Measurements from ENCODE around the gene MYO7B. TPM values are rescaled to one million over a fixed set of nuclear protein-coding genes. Genes with fewer than 3 reads are reported as not detected.

Gene MYO7B
- total and polyA plus RNA-seq, 5 donors from 2014 or later, result 0.12 TPM; not detected in 4

DNA sequence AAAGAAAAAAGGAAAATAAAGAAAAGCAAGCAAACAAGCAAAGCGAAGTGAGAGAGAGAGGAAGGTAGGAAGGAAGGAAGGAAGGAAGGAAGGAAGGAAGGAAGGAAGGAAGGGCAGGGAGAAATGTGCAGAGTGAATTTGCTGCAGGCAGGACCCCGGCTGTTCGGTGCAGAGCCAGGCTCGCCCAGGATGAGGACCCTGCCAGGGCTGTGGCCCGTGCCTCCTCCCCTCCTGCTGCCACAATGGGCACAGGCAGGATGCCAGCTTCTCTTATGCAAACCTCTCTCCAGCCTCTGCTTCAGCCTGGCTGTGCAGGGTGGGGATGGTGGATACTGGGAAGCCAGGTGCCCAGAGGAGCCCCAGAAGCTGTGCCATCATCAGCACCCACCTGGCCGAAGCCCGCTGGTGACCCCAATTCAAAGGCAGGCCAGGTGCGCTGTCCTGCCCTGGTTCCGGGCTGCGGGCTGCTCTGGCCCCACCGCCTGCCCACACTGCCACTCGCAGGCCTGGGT is 113.7 kb downstream of the MYO7B start:
- peak overlapping the region in 2 of 3 donors; percentile 52 to 82 for H3K27ac Mint-ChIP-seq
- H3K9me3 Mint-ChIP-seq, result no peaks in the 10 kb centered on the region
- peak overlapping the region; percentile 33 for H3K27ac ChIP-seq (ENCODE audit: insufficient read depth, low read length, poor library complexity, severe bottlenecking)

GRCh38 chr2:127649684-127650040 is 114.2 kb downstream of the MYO7B start:
- Histone ChIP-seq H3K36me3 (ENCODE audit: control insufficient read depth, insufficient read depth, low read length) (no peaks in the 10 kb centered on the region), H3K4me1 (ENCODE audit: control insufficient read depth, insufficient read depth, low read length, poor library complexity, severe bottlenecking) (peaks cover 10% of the 10 kb centered on the region), H3K27ac (ENCODE audit: insufficient read depth, low read length, poor library complexity, severe bottlenecking) (peak overlapping the region; percentile 33), H3K4me3 (ENCODE audit: low read depth, low read length) (no peak overlapping the region), H3K27me3 (ENCODE audit: control insufficient read depth, insufficient read depth, low read length) (no peaks in the 10 kb centered on the region), H3K9me3 (ENCODE audit: control insufficient read depth in 2 of 2, low read length in 2 of 2) (no peaks in the 10 kb centered on the region)
- H3K9me3 Mint-ChIP-seq, result no peaks in the 10 kb centered on the region
- peaks cover 0 to 33% (median 13%) of the 10 kb centered on the region in 4 donors for H3K4me1 Mint-ChIP-seq
- DNase-seq, result peak; percentile 71 to 80 (median 78)
- H3K27me3 Mint-ChIP-seq, result peaks cover 12% of the 10 kb centered on the region
- peak overlapping the region in 2 of 3 donors; percentile 82 to 89 for H3K27ac Mint-ChIP-seq
- ATAC-seq (ENCODE audit: low read depth in 2 of 2), result peak; percentile 67
- no peaks in the 10 kb centered on the region for H3K36me3 Mint-ChIP-seq
- H3K4me3 Mint-ChIP-seq, result peak overlapping the region in 3 of 4 donors; percentile 23 to 72 (median 52)

More for the DNA sequence above, 113.7 kb downstream of the MYO7B start:
- DNase-seq (no peak), ATAC-seq (ENCODE audit: low read depth in 2 of 2) (peak in 1 of 2 donors; percentile 39)
- no peaks in the 10 kb centered on the region for H3K36me3 ChIP-seq (ENCODE audit: control insufficient read depth, insufficient read depth, low read length)
- Mint-ChIP-seq H3K4me3 (no peak overlapping the region), H3K4me1 (peaks cover 0 to 35% (median 14%) of the 10 kb centered on the region in 4 donors), H3K27me3 (peaks cover 12% of the 10 kb centered on the region), H3K36me3 (no peaks in the 10 kb centered on the region)
- H3K4me1 ChIP-seq (ENCODE audit: control insufficient read depth, insufficient read depth, low read length, poor library complexity, severe bottlenecking), result peaks cover 10% of the 10 kb centered on the region
- H3K4me3 ChIP-seq (ENCODE audit: low read depth, low read length), result no peak overlapping the region
- no peaks in the 10 kb centered on the region for H3K27me3 ChIP-seq (ENCODE audit: control insufficient read depth, insufficient read depth, low read length)
- H3K9me3 ChIP-seq (ENCODE audit: control insufficient read depth in 2 of 2, low read length in 2 of 2), result no peaks in the 10 kb centered on the region

- no peak for ATAC-seq (ENCODE audit: low read depth in 2 of 2)
- peaks cover 0 to 2% (median 0%) of the 10 kb centered on the region in 7 donors for H3K9me3 Mint-ChIP-seq
Observed at GRCh38 chr2:127650041-127650784, 114.7 kb downstream of the MYO7B start.

DNA sequence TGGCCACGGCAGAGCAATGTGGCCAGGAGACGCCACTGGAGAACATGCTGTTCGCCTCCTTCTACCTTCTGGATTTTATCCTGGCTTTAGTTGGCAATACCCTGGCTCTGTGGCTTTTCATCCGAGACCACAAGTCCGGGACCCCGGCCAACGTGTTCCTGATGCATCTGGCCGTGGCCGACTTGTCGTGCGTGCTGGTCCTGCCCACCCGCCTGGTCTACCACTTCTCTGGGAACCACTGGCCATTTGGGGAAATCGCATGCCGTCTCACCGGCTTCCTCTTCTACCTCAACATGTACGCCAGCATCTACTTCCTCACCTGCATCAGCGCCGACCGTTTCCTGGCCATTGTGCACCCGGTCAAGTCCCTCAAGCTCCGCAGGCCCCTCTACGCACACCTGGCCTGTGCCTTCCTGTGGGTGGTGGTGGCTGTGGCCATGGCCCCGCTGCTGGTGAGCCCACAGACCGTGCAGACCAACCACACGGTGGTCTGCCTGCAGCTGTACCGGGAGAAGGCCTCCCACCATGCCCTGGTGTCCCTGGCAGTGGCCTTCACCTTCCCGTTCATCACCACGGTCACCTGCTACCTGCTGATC is 115.4 kb downstream of the MYO7B start:
- Histone ChIP-seq H3K36me3 (ENCODE audit: control insufficient read depth, insufficient read depth, low read length) (no peaks in the 10 kb centered on the region), H3K4me1 (ENCODE audit: control insufficient read depth, insufficient read depth, low read length, poor library complexity, severe bottlenecking) (peaks cover 10% of the 10 kb centered on the region), H3K27ac (ENCODE audit: insufficient read depth, low read length, poor library complexity, severe bottlenecking) (no peak overlapping the region), H3K27me3 (ENCODE audit: control insufficient read depth, insufficient read depth, low read length) (no peaks in the 10 kb centered on the region), H3K9me3 (ENCODE audit: control insufficient read depth in 2 of 2, low read length in 2 of 2) (no peaks in the 10 kb centered on the region), H3K4me3 (ENCODE audit: low read depth, low read length) (no peak overlapping the region)
- Mint-ChIP-seq H3K27ac (peak overlapping the region in 1 of 3 donors; percentile 80), H3K9me3 (peaks cover 0 to 2% (median 0%) of the 10 kb centered on the region in 7 donors), H3K27me3 (peaks cover 12% of the 10 kb centered on the region), H3K36me3 (no peaks in the 10 kb centered on the region), H3K4me1 (peaks cover 0 to 30% (median 10%) of the 10 kb centered on the region in 4 donors), H3K4me3 (no peak overlapping the region)
- no peak for ATAC-seq (ENCODE audit: low read depth in 2 of 2)
- DNase-seq, result no peak

More at GRCh38 chr2:127650041-127650784, 114.7 kb downstream of the MYO7B start:
- peaks cover 10% of the 10 kb centered on the region for H3K4me1 ChIP-seq (ENCODE audit: control insufficient read depth, insufficient read depth, low read length, poor library complexity, severe bottlenecking)
- peaks cover 12% of the 10 kb centered on the region for H3K27me3 Mint-ChIP-seq
- H3K4me1 Mint-ChIP-seq, result peaks cover 0 to 30% (median 10%) of the 10 kb centered on the region in 4 donors
- H3K27ac Mint-ChIP-seq, result peak overlapping the region in 1 of 3 donors; percentile 82
- no peak overlapping the region for H3K4me3 ChIP-seq (ENCODE audit: low read depth, low read length)
- H3K27ac ChIP-seq (ENCODE audit: insufficient read depth, low read length, poor library complexity, severe bottlenecking), result no peak overlapping the region
- H3K27me3 ChIP-seq (ENCODE audit: control insufficient read depth, insufficient read depth, low read length), result no peaks in the 10 kb centered on the region
- H3K36me3 ChIP-seq (ENCODE audit: control insufficient read depth, insufficient read depth, low read length), result no peaks in the 10 kb centered on the region
- no peaks in the 10 kb centered on the region for H3K36me3 Mint-ChIP-seq
- H3K9me3 ChIP-seq (ENCODE audit: control insufficient read depth in 2 of 2, low read length in 2 of 2), result no peaks in the 10 kb centered on the region
- H3K4me3 Mint-ChIP-seq, result peak overlapping the region in 1 of 4 donors; percentile 23
- DNase-seq, result no peak

DNA sequence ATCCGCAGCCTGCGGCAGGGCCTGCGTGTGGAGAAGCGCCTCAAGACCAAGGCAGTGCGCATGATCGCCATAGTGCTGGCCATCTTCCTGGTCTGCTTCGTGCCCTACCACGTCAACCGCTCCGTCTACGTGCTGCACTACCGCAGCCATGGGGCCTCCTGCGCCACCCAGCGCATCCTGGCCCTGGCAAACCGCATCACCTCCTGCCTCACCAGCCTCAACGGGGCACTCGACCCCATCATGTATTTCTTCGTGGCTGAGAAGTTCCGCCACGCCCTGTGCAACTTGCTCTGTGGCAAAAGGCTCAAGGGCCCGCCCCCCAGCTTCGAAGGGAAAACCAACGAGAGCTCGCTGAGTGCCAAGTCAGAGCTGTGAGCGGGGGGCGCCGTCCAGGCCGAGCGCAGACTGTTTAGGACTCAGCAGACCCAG is 115.9 kb downstream of the MYO7B start:
- Mint-ChIP-seq H3K4me3 (no peak overlapping the region), H3K9me3 (peaks cover 0 to 2% (median 0%) of the 10 kb centered on the region in 7 donors), H3K27ac (no peak overlapping the region), H3K27me3 (peaks cover 12% of the 10 kb centered on the region), H3K36me3 (no peaks in the 10 kb centered on the region), H3K4me1 (peaks cover 0 to 30% (median 10%) of the 10 kb centered on the region in 4 donors)
- Histone ChIP-seq H3K27ac (ENCODE audit: insufficient read depth, low read length, poor library complexity, severe bottlenecking) (no peak overlapping the region), H3K4me3 (ENCODE audit: low read depth, low read length) (no peak overlapping the region), H3K36me3 (ENCODE audit: control insufficient read depth, insufficient read depth, low read length) (no peaks in the 10 kb centered on the region), H3K9me3 (ENCODE audit: control insufficient read depth in 2 of 2, low read length in 2 of 2) (no peaks in the 10 kb centered on the region), H3K27me3 (ENCODE audit: control insufficient read depth, insufficient read depth, low read length) (no peaks in the 10 kb centered on the region), H3K4me1 (ENCODE audit: control insufficient read depth, insufficient read depth, low read length, poor library complexity, severe bottlenecking) (peaks cover 10% of the 10 kb centered on the region)
- DNase-seq (no peak), ATAC-seq (ENCODE audit: low read depth in 2 of 2) (no peak)

GRCh38 chr2:127651971-127652550 is 116.6 kb downstream of the MYO7B start:
- Histone ChIP-seq H3K27me3 (ENCODE audit: control insufficient read depth, insufficient read depth, low read length) (no peaks in the 10 kb centered on the region), H3K9me3 (ENCODE audit: control insufficient read depth in 2 of 2, low read length in 2 of 2) (no peaks in the 10 kb centered on the region), H3K27ac (ENCODE audit: insufficient read depth, low read length, poor library complexity, severe bottlenecking) (no peak overlapping the region), H3K4me3 (ENCODE audit: low read depth, low read length) (no peak overlapping the region), H3K36me3 (ENCODE audit: control insufficient read depth, insufficient read depth, low read length) (no peaks in the 10 kb centered on the region), H3K4me1 (ENCODE audit: control insufficient read depth, insufficient read depth, low read length, poor library complexity, severe bottlenecking) (peaks cover 10% of the 10 kb centered on the region)
- ATAC-seq (ENCODE audit: low read depth in 2 of 2), result no peak
- H3K36me3 Mint-ChIP-seq, result no peaks in the 10 kb centered on the region
- peaks cover 12% of the 10 kb centered on the region for H3K27me3 Mint-ChIP-seq
- no peak for DNase-seq
- H3K4me1 Mint-ChIP-seq, result peaks cover 0 to 24% (median 10%) of the 10 kb centered on the region in 4 donors
- H3K4me3 Mint-ChIP-seq, result no peak overlapping the region
- peaks cover 0 to 2% (median 0%) of the 10 kb centered on the region in 7 donors for H3K9me3 Mint-ChIP-seq
- peak overlapping the region in 1 of 3 donors; percentile 53 for H3K27ac Mint-ChIP-seq

GRCh38 chr2:127652786-127653357 is 117.4 kb downstream of the MYO7B start:
- Histone ChIP-seq H3K27ac (ENCODE audit: insufficient read depth, low read length, poor library complexity, severe bottlenecking) (no peak overlapping the region), H3K27me3 (ENCODE audit: control insufficient read depth, insufficient read depth, low read length) (no peaks in the 10 kb centered on the region), H3K9me3 (ENCODE audit: control insufficient read depth in 2 of 2, low read length in 2 of 2) (no peaks in the 10 kb centered on the region), H3K4me1 (ENCODE audit: control insufficient read depth, insufficient read depth, low read length, poor library complexity, severe bottlenecking) (peaks cover 10% of the 10 kb centered on the region), H3K36me3 (ENCODE audit: control insufficient read depth, insufficient read depth, low read length) (no peaks in the 10 kb centered on the region), H3K4me3 (ENCODE audit: low read depth, low read length) (no peak overlapping the region)
- DNase-seq, result no peak
- Mint-ChIP-seq H3K4me3 (no peak overlapping the region), H3K4me1 (peaks cover 0 to 19% (median 9%) of the 10 kb centered on the region in 4 donors), H3K27ac (no peak overlapping the region), H3K36me3 (no peaks in the 10 kb centered on the region), H3K27me3 (peaks cover 9% of the 10 kb centered on the region), H3K9me3 (peaks cover 0 to 2% (median 0%) of the 10 kb centered on the region in 7 donors)
- no peak for ATAC-seq (ENCODE audit: low read depth in 2 of 2)
